Skeletal muscle cell (primary cell): ENCODE data around the gene KIF2A.

Experiments
- DNase-seq: peaks from one replicate; pipeline ENCODE4 v3.0.0-alpha.2; 2010; ENCODE audit warnings: low read depth
- H3K4me3 ChIP-seq: 2 replicates; pipeline ENCODE4 v1.5.1; 2011; ENCODE audit warnings: low read depth, mild to moderate bottlenecking, control low read depth, low read length, moderate library complexity

KIF2A gene

DNA sequence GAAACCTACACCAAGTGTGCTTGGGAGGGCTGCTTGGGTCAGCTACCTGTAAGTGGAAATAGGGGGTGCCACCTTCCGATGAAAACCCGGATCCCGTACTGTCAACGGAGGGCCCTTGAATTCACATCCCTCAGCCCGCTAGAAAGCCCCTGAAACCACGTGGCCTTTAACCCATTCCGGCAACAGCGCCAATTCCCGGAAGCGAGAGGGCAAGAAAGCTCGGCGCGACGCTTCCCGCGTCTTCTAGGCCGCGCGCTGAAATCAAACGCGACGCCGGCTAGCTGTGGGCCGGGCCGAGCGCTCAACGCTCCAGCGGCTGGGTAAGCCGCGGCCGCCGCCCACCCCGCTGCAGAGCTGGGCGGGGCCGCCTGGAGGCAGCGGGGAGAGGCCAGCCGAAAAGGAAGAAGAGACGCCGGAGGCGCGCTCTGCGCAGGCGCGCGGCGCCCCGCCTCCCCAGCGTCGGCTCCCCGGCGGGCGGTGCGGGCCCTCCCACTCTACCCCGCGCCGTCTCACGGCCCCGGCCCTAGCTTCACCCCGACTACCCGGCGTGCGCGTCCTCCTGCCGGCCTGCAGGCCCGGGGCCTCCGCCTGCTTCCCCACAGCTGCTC, at the start of gene KIF2A:
Gene KIF2A, plus strand, starts transcription at position 492 of the 608 bp plus-strand sequence. CDS start 267 bp downstream, outside the sequence.
- peak within 1 kb of the TSS; percentile 91 for H3K4me3 ChIP-seq
- peak; percentile 74 for DNase-seq

DNA sequence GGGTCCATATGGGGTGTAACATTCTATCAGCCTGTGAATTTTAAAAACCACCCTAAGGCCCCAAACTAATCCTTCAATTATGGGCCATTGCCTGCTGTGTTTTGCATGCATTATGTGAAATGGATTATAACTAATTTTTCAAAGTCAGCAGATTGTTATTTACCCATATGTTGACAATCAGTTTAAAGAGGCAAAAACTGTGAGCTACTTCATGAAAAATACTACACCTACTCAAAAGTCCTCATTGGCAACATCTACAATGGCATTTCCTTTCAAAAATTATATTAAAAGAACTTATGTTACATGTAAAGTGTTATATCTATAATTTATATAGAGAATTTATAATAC, 49.0 kb upstream of the KIF2A start:
- DNase-seq = no peak
- no peak overlapping the region for H3K4me3 ChIP-seq

DNA sequence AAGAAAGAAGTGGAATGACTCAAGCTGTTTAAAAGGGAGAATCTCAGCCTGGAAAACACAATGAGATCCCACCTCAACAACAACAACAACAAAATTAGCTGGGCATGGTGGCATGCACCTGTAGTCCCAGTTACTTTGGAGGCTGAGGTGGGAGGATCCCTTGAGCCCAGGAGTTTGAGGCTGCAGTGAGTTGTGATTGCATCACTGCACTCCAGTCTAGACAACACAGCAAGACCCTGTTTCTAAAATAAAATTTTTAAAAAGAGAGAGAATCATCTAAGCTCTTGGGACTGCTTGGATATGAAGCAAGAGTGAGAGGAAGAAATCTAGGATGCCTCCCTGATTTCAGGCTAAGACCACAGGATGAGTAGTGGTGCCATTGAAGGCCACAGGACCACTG, 47.4 kb upstream of the KIF2A start:
- no peak for DNase-seq
- no peak overlapping the region for H3K4me3 ChIP-seq

DNA sequence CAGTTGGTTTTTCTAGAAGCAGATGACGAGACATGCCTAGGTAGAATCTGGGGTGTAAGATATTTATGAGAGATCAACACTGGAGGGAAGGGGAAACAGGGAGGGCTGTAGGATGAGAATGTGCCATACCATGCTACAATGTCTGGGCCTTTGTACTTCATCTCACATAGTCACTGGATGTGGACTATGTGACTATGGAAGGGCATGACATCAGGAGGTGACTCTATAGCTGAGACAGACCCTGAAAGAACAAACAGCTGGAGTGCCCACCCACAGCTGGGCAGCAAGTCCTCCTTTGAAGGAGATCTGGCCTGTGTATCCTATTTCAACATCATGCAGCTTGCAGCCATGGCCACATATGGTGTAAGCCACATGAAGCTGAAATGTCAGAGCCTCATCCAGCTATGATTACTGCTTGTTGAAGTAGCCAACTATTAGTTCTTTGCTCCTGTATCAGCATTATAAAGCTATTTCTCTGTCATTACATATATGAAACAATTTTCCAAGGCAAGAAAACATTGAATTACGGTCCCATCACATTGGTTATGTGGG, 46.2 kb upstream of the KIF2A start:
- no peak for DNase-seq
- H3K4me3 ChIP-seq = no peak overlapping the region

DNA sequence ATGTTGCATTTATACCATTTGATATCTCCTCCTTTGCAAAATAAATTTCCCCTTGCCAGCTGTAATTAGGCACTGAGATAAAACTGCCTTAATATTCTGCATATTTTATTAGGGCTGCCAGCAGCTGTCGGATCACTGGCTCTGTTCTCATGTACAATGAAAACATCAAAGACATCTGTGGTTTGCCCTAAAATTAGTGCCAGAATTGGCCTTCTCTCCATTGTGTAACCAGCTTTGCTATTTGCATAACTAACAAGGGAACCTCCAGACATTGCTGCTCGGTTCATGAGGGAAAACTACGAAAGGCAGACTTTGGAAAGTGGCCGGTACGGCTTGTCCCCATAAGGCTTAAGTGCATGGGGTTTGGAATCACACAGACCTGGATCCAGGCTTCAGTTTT, 45.5 kb upstream of the KIF2A start:
- no peak for DNase-seq
- no peak overlapping the region for H3K4me3 ChIP-seq

DNA sequence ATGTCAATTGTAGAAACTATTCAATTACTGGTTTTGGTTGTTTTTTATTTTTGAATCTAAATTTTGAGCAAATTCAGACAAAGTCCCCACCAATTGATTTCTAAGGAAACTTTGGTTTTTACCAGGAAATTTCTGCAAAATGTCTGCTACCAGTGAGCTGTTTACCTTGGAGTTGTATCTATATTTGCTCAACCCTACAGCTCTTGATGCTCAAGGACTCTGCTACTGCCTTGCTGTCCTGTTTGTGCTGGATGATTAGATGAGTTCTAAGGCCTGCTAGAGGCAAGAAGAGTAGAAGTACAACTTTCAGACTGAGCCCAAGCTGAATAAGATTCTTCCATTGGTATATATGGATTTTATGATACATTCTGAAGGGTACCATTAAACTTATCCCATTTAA, 42.6 kb upstream of the KIF2A start:
- no peak for DNase-seq
- H3K4me3 ChIP-seq = no peak overlapping the region

DNA sequence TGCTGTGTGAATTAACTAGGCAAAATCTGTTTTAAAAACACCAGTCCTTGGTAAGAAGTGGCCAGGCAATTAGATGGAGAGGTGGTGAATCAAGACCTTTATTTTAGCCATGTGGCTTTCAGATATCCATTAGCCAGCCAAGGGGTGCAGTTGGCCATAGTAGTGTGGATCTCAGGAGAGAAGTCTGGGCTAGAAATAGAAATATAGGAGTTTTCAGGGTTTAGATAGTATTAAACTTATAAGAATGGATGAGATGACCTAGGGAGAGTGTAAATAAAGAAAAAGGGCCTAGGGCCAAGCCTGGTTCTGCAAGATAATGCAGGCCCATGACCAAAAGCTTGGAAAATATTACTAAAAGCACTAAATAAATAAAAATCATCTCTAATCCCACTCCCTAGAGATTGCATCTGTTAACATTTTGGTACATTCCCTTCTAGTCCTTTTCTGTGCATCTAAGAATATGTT, 40.3 kb upstream of the KIF2A start:
- H3K4me3 ChIP-seq = no peak overlapping the region
- DNase-seq = no peak

DNA sequence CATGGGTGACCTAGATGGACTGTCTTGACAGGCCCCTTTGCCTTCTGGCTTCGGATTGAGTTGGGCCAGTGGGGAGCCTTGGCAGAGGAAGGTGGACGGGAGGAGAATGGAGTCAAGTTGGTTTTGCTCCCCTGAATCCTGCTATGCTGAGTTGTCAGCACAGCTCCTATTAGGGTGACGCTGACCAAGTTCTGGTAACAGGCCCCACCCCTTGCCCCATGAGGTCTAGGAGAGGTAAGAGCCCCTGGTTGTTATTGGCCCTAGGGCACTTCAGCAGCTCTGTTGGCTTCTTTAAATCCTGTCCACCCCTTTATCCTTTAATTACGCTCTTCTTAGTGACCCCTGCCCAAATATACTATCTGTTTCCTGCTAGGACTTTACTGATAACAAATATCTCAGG, 39.4 kb upstream of the KIF2A start:
- no peak for DNase-seq
- no peak overlapping the region for H3K4me3 ChIP-seq

DNA sequence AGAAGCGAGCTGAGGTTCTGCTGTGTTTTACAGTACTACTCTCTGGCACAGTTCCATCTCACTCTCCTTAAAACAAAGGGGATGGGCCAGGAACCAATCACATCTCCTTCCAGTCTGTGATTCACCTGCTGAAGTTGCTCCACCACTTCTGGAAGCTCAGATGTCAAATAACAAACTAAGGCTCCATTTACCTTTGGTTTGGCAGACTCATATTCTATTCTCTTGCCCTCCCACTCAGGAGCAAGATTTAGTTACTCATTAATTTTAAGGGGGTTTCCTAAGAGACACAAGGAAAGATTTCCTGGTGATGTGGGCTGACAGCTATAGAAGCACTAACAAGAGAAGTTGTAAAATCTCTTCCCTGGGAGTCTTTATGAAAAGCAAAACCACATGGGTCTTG, 37.8 kb upstream of the KIF2A start:
- DNase-seq = no peak
- no peak overlapping the region for H3K4me3 ChIP-seq

DNA sequence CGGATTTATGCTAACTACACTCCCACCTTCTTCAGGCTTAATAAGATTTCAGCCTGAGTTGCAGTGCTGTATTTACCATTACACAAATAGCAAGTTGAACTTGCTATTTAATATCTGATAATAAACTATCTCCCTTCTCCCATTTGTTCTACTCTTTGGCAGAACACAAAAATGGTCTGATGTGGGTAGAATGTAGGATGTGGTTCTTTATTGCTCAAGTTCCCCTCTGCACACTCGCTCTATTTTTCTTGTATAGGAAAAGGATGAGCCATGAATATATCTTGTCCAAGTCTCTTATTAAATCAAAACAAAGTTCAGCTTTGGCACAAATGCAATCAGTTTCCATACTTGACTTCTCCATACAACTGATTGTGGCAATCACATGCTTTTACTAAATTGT, 37.2 kb upstream of the KIF2A start:
- DNase-seq = no peak
- H3K4me3 ChIP-seq = no peak overlapping the region

DNA sequence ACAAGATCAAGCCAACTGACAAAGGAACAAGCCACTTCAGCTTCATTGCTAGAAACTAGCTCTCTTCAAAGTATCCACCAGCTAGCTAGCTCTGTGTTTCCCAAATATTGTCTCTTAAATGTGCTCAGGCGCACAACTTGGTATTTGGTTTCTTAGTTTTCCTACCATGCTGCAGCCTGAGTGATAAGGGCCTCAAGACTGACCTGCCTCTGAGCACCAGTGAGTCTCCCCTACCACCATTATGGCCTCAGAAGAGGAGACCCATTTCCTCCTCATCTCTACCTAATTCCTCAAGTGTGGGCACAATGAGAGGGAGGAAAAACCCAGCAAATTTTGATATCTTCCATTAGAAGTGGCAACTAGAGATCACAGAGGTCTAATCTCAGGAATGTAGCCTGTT, 34.6 kb upstream of the KIF2A start:
- DNase-seq = no peak
- H3K4me3 ChIP-seq = no peak overlapping the region

DNA sequence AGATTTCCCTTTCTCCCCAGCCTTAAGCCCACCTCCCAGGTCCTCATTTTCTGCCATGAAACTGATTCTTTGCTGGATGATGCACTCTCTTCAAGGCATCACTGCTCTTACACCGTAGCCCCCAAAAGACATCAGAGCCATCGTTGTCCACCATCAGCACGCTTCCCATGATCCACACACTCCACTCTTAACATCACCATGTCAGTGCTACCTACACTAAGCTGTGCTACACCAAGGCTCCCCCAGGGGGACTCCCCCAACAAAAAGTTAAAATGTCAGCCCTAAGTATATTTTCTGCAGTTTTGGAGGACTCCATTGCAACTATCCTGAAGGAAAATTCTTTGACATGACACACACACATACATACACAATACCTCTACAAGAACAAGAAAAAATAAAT, 34.1 kb upstream of the KIF2A start:
- H3K4me3 ChIP-seq = no peak overlapping the region
- DNase-seq = no peak

DNA sequence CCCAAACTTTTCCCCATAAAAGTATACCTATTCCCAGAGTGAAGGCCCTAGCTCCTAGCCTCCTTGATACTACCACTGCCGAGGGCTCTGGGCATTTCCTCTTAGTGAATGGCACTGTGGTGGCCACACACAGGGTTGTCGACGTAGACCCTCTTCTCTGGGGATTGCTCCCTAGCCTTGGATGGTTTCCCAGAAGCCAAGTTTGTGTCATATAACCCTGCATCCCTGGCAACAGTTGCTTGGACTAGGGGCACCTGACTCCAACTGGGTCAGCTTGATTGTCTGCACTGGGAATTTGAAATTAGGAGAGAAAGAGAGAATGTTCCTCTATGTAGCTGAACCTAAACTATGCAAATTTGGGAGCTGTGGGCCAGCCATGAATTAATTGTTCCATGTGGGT, 32.3 kb upstream of the KIF2A start:
- H3K4me3 ChIP-seq = no peak overlapping the region
- DNase-seq = no peak

DNA sequence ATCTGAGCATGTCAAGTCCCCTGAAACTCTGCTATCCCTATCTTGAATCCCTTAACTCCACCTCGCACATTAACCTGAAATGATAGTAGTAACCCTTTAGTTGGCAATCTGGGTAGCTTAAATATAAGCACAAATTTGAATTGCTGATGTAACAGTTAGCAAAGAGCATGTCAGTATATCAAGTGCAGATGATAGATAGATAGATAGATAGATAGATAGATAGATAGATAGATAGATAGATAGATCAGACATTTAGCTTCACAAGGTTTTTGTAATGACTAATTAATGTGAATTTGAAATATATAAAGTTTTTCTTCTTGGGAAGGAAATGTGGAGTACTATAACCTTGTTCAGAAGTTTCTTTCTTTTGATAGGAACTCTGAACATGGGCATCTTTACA, 30.4 kb upstream of the KIF2A start:
- no peak overlapping the region for H3K4me3 ChIP-seq
- no peak for DNase-seq

DNA sequence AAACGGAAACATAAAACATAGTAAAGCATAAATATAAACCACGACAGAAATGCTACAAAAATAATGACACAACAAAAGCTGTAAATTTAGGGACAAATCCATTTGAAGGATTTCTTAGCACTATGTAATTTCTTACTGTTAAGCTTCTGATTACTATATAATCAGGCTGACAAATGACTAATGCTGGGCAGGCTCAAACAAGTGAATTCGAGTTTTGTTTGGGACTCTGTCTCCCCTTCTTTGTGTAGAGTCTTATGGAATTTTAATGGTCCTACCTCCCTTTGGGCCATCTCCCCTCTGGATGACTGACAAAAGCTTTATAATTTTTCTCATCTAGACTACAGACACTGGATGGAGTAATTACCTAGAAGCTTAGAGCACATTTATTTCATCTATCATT, 24.6 kb upstream of the KIF2A start:
- no peak overlapping the region for H3K4me3 ChIP-seq
- no peak for DNase-seq

DNA sequence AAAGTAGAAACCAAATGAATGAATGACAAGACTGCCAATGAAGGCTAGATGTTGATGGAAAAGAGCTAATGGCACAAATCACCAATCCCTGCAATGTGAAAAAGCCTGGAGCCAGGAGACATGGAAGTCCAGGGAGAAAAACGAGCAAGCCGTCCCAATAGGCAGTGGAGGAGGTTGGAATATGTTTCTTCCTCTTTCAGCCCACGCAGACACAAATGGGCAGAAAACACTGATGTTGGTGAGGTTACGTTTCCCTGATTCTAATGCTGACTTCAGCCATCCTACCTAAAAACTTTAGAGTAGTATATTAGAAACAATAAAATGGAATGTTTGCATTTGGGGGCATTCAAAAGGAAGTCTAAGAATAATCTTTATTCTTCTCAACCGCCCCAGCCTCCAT, 23.9 kb upstream of the KIF2A start:
- DNase-seq = no peak
- no peak overlapping the region for H3K4me3 ChIP-seq

DNA sequence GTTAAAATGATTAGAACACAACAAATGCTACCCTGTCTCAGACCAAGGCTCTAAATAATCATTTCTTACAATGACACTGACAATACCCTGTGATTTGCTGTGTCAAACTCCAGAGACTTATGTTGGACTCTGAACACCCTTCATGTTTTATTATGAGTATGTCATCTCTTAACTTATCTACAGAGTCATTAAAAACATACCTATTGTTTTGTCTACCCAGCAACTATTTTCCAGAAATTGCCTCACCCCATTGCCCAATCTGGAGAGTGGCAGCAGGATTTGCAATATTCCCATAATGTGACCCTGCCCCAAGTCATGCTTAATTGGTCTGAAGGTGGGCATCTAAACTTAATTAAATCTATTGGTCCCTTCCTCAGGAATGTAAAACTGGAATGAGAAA, 23.0 kb upstream of the KIF2A start:
- no peak overlapping the region for H3K4me3 ChIP-seq
- no peak for DNase-seq

DNA sequence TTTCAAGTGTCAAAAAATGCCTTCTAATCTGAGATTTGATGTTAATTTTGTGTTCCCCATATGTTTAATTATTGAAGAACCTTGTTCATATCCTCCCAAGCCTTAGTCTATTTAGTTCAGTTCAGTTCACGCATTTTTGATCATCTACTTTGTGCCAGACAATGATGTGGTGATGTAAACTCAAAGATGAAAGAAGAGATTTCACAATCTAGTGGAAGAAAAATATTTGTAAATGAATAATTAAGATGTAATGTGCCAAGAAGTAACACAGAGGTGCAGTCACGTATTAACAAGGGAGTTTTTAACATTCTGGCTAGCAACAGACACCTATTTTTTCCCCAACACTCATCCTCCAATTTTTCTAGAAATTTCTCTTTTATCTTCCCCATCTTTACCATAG, 22.1 kb upstream of the KIF2A start:
- no peak overlapping the region for H3K4me3 ChIP-seq
- no peak for DNase-seq

DNA sequence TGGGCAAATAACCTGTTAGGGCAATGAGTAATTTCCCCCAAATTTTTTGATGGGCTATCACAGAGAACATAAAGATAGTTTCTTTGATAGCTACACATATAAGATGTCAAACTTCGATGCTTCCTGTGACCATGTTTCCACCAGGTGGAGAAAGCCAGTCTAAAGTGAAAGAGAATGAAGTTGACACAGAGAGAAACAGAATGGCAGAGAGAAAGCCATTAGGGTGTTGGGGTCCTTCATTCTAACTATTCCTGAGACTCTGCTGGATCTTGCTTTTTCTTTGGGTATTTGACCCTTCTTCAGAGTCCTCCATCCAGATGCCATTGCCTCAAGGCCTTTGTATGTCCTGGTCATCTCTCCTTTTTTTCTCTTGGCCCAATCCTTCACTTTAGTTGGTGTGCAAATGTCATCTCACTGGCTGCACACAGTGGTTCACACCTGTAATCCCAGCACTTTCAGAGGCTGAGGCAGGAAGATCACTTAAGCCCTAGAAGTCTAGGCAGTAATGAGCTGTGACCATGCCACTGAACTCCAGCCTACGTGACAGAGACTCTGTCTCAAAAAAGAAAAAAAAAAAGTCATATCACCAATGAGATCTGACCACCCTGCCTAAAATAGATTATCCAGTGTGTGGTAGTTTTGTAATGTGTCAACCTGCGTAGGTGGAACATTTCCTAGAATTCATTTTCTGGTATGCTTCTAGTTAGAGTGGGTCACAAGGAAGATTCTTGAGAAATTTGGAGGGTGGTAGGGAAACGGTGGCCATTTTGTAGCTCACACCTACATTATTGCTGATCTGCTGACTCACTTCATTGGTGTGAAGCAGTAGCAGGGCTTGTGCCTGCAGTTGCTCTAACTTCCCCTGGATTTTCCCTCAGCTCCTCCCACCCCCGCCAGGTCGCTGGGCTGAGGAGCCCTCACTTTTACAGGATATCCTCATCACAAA, 20.8 kb upstream of the KIF2A start:
- no peak for DNase-seq
- no peak overlapping the region for H3K4me3 ChIP-seq

DNA sequence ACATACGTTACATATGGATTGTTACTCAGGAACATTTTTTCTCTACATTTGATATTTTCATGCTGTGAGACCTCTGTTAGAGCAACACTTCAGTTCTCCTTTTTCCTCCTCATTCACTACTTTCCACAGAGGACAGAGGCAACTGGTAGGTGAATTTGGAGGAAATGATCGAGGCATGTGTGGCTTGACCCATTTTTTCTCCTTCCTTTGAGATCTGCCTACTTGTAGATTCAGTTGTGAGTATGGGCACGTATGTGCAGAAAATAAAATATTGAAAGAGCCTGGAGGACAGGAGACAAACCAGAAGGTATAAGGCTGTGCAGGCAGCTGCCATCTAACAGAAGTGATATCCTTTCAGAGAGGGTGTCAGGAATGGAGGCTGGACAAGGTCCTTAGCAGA, 19.2 kb upstream of the KIF2A start:
- no peak overlapping the region for H3K4me3 ChIP-seq
- DNase-seq = no peak

DNA sequence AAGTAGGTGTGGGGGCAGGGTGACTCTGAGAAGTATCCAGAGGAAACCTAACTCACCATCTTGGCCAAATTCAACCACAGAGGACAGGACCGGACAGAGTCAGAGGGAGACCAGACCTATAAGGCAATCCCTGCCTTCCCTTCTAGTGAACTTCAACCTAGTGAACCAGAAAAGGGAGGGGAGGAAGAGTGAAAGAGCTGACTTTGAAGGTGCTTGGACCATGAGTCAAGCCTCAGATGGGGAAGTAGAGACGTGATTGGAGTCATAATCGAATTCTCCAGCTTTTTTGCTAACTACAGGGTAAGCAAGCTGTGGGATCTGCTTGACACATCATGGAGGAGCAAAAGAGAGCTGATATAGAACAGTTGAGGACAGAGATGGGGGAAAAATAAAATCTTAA, 18.8 kb upstream of the KIF2A start:
- H3K4me3 ChIP-seq = no peak overlapping the region

More for the DNA sequence above, 18.8 kb upstream of the KIF2A start:
- DNase-seq = no peak
